Stimulated activated CD8-positive, alpha-beta memory T cell treated with anti-CD3 and anti-CD28 coated beads, Interleukin-7, amount 100 ng/mL, for 1 hour (primary cell): ENCODE results near the gene CDH13.

Experiments
- DNase-seq, 2 donors: peaks; one replicate each; pipeline ENCODE4 v3.0.0-alpha.2; 2020; ENCODE audit warnings: low read depth in 2 of 2

Gene CDH13

DNA sequence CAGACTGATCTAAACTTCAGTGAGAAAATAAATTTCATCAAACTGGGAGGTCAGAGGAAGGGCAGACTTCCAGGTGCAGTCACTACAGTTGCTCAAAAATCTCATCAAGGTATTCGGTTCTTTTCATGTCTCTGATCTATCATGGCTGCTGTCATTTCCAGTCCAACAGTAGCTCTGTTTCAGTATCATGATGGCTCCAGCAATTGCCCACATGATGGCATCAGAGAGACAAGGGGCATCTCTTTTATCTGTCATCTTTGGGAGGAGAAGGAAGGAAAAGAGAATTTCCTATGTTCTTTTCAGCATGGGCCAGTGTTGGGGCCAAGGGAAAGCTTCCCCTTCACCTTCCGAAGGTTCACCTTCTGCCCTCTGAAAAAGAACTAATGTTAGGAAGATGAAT, 676.1 kb downstream of the CDH13 start:
- no peak for DNase-seq

DNA sequence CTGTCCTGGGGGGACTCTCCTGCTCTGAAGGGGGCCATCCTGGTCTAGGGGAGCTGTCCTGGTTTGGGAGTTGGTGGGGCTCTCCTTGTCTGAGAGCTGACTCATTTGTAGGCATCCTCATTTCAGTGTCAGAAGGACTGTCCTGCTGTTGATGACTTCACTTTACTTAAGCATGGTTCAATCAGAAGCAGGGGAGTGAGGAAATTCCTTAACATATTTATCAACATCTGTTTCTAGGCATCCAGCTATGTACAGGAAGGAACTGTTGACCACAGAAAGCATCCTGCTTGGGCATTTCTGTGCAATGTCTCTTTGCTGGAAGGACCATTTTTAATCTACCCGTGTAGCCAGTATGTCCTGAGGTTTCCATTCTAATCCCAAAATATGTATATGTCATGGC, 678.3 kb downstream of the CDH13 start:
- DNase-seq, result no peak

DNA sequence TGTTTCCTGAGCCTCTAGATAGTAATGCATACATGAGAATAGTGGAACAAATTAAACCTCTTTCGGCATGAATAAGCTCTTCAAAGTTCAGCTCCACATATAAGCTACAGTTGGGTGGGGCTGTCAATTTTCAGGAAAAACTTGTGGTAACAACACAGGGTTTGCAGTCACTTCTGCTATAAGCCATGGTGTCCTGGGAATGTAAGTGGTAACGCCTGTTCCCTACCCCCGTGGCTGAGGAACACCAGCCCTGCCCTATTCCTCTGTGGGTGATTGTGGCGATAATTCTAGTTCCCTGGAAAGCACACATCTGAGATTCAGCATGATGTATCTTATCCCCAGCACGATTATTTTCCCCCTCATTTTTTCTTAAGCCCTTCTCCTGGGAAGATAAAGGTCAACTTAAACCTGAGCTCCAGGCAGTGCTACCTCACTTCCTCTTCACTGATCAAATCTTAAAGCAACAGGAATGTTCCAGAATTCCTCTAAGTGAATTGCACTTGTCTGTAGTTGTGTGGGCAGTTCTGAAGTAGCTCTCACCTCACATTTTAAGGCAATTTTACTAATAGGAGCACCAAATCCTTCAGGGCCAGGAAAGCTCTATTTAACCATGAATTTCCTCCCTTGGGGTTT, 680.3 kb downstream of the CDH13 start:
- DNase-seq, result no peak

DNA sequence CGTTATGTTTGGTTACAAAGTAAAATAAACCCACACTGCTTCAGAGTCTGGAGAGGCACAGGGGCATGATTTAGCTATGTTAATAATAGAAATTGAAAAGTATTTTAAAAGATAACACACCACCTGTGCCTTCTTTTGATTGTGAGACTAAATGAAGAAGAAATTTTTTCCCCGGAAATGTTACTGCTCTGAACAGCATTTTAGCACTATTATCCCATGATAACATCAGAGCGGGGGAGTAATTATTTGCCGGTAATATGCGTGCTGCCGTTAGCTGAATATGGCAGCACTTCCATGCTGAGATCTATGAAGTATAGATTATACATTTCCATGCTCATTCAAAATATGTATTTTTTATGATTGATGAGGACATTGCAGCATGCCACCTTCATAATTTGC, 680.8 kb downstream of the CDH13 start:
- DNase-seq, result no peak

DNA sequence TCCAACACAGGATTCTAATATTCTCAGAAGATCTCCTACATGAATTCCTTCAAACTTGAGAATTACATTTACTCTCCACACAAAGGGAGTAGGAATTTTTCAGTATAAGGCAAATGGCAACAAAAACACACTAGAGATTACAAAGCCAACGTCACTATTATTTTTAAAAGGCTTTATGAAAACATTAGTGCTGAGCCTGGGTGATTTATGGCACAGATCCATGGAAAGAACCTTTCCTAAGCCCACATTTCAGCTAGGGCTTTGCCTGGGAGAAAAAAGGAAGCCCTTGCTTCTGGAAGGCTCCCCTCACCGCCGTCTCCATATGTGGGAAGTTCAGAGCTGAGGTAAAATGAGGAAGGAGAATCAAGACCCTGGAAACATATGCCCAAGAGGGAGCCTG, 681.6 kb downstream of the CDH13 start:
- DNase-seq, result no peak

DNA sequence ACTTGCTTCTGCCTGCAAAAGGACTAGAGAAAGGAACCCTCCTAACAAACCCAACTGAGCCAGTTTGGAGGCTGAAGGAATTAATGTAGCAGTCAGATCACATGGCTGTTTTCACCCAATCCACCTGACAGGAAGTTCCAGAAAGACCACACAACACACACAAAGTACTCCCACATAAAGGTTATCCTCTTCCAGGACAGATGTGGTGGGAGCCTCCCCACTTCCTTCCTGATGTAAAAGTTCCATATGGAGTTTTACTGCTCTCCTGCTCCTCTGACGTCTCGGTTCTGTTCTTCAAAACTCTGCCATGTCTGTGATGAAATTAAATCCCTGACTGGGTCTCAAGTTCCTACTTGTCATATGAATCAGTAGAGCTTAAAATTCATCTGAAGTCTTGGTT, 684.0 kb downstream of the CDH13 start:
- DNase-seq, result no peak

DNA sequence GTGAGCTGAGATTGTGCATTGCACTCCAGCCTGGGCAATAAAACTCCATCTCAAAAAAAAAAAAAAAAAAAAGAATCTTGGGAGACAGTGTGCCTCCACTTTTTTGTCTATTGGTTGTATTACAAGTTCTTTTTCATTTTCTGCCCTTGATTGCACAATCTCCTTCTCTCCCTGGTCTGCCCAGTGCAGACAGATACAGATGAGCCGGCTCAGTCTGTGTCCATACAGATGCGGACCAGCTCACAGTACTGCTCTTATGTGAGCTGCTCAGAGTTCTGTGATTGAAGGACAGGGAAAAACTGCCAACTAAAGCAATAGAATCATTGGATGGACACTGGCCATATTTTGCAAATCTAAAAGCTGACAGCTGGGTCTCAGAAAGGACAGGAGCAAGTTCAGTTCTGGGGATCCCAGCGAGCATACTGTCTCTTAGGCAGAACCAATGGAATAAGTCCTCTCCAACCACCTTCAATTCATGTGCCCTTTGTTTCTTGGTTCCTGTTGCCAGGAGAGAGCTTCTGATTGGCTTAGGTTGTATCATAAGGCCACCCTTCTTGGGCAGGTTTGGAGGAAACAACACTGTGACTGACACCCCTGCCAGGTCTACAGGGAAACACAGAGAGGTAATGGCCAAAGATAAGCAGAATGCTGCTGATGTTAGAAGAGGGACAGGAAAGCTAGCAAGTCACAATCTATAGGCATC, 685.4 kb downstream of the CDH13 start:
- no peak for DNase-seq

DNA sequence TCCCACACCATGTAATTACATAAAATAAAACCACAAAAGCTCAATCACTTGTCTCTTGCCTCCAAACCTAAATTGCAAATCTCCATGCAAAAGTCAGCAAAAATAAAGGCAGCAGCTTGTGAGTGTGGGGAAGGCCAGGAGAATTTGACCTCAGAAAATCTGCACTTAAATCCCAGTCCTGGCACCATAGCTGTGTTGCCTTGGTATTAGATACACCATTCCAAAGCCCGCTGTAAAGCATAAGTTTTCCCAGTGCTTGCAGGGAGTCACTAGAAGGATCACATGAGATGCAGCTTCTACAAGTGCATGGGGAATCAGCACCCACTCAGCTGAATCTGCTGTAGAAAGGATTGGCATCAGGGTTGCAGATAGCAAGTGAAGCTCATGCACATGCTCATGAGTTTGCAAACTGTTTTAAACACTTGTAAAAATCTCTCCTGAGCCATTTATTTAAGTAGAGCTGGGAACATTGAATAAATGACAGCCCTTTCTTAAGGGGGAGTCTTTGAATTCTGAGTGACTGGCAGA, 686.0 kb downstream of the CDH13 start:
- DNase-seq, result no peak

DNA sequence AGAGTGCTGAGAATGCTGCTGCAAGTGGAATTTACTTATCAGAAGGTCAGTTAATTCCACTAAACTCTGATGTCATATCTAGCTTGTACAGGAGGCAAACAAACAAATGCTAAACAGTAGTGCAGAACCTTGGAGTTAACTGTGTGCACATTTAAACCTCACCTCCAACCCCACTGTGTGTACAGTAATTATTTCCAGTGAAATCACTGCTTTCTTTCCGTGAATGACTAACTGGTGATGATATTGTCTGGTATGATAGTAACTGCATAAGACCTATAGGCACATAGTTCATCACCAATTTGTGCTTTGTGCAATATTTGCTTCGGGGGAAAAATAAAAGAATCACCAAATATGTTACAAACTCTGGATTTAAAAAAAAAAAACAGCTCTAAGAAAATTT, 688.5 kb downstream of the CDH13 start:
- DNase-seq, result no peak

DNA sequence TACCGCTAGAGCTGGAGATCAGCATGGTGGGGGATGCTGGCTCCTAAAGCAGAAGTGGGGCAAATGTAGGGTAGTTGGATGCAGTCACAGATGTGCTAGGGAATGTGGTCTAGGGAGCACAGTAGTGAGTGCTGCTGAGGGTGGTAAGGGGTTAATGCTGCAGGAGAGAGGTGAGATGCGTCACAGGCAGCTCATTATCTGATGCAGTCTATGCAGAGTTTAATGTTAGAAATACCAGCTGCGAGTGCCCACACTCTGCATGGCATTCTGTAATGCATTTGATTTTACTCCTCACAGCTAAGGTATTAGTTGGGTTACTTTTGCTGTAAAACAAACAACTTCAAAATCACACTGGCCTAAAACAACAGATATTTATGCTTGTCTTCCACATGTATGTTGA, 689.7 kb downstream of the CDH13 start:
- DNase-seq, result no peak

DNA sequence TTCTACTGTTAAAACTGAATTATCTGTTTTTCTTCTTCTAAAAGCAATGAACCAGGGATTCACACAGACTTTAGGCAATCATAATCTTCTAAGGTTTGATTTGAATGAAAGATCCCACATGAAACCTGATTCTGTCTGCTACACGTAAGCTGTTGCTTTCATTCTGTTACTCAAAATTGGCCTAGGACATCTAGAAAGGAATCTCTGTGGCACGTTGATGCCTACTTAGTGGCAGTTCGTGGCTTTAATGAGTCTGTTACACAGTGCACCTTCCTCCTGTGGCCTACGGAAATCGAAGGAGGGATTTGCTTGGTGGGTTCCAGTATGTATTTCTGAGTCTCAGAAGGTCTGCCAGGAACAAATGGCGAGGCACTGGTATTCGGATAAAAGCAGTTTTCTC, 691.6 kb downstream of the CDH13 start:
- DNase-seq, result no peak

DNA sequence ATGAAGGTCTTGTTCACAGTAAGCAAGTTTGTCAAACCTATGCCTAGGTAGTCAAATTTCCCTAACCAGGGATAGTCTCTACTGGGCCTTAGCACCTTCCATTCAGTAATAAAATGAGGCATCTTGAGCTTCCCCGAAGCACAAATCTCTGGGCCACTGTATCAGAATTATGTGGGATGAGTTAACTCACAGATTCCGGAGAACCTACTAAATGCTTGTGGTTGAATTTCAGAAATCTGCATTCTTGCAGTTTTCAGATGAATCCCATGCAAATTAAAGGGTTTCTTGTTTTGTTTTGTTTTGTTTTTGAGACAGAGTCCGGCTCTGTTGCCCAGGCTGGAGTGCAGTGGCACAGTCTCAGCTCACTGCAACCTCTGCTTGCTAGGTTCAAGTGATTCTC, 702.2 kb downstream of the CDH13 start:
- no peak for DNase-seq

DNA sequence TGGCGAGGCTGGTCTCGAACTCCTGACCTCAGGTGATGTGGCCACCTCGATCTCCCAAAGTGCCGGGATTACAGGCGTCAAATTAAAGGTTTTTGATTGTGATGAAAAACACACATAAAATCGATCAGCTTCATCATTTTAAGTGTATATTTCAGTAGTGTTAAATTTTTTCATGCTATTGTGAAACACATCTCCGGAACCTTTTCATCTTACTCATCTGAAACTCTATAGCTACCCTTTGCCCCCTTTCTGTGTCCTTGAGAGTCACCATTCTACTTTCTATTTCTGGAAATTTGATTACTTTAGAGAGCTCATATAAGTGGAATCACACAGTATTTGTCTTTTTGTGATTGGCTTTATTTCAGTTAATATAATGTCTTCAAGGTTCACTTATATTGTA, 702.7 kb downstream of the CDH13 start:
- no peak for DNase-seq

DNA sequence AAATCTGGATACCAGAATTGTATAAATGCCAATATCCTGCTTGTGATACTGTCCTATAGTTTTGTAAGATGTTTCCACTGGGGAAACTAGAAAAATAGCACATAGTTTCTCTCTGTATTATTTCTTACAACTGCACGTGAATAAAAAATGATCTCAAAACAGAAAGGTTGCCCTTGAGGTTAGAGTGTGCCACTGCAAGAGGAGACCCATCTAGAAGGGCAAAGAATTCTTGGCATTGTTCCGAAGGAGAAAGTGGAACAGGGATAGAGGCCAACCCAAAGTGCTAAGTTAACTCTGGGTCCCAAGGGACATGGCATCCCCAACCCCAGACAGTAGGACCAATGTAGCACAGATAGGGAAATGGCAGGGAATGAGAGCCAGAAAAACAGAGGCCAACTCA, 703.5 kb downstream of the CDH13 start:
- DNase-seq, result no peak

DNA sequence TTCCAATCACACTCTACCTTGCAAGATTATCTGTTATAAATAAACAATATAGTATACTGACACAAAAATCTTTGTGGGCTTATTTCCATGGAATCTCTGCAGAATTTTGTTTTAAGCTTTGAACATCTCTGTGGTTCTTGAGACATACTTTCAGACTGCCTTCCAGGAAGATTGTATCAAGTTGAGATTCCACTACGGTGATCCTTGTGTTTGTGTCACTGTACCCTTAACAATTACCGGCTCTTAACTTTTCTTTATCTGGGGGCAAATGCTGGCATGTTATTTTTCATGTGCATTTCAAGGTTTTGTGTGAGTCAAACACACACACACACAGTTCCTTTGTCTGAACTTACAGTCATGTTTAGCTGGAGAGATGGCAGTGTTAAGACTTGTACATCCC, 708.3 kb downstream of the CDH13 start:
- DNase-seq, result no peak

DNA sequence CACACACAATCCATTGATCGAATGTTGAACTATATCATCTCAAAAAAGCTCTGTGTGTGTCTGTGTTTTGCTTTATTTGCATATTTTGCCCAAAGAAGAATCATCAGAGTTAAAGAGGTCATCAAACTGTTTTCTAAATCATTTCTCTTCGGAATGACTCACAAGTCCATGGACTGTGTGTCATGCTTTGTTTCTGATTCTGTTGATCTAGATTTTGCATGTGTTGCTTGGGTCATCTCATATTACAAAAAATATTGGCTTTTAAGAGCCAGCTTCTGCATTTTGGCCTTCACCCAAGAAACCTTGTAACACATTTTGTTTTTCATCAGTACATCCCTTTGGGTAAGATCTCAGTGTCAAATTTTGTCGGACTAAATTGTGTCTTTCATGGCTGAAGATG, 709.8 kb downstream of the CDH13 start:
- no peak for DNase-seq

DNA sequence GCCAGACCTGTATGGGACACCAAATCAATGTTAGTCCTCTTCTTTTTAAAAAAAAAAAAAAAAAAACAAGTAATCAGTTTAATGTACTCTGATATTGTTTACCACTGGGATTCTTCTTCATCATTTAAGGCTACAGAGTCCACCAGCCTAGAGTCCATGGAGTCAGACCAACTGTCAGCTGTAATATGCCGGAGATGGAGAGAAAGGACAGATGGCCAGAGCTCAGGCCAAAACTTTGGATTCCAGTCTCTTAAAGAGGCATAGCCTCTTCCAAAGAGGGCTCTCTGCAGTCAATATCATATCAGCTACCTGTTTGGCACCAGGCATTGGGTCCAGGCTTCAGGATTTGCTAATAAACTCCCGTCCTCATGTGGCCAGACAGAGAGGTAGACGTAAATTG, 711.4 kb downstream of the CDH13 start:
- no peak for DNase-seq

DNA sequence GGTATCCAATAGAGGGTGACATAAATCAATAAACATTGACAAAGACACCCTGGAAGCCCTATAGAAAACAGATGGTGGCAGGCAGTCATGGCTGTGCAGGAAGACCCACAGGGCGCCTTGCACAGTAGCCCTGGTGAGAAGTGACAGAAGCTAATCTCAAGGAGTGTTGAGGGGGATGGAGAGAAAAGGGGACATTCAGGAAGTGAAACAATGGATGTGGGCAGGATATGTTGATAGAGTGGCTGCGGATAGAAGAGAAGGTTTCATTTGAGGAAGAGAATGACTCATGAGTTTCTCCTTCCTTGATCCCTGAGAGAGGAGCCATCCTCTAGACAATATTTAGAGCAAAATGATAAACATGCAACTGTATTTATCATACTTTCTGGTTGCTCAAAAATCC, 712.2 kb downstream of the CDH13 start:
- DNase-seq, result no peak

DNA sequence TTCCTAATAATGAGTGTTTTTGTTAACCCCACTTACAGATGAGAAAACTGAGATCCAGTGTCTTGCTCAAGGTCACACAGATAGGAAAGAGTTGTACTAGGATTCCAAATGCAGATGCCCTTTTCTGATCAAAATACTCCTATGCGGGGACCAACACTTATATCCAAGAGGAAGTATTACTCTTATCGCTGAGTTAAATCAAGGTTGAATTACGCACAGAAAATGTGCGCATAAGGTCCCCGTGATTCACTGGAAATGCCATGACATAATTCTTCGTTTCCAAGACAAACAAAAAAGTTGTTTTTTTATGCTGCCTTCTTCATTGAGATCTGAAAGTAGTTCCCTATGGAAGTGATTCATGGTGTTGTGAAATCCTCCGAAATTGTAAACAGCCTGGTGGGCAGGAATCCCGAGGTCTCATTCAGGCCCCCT, 717.2 kb downstream of the CDH13 start:
- DNase-seq, result no peak

DNA sequence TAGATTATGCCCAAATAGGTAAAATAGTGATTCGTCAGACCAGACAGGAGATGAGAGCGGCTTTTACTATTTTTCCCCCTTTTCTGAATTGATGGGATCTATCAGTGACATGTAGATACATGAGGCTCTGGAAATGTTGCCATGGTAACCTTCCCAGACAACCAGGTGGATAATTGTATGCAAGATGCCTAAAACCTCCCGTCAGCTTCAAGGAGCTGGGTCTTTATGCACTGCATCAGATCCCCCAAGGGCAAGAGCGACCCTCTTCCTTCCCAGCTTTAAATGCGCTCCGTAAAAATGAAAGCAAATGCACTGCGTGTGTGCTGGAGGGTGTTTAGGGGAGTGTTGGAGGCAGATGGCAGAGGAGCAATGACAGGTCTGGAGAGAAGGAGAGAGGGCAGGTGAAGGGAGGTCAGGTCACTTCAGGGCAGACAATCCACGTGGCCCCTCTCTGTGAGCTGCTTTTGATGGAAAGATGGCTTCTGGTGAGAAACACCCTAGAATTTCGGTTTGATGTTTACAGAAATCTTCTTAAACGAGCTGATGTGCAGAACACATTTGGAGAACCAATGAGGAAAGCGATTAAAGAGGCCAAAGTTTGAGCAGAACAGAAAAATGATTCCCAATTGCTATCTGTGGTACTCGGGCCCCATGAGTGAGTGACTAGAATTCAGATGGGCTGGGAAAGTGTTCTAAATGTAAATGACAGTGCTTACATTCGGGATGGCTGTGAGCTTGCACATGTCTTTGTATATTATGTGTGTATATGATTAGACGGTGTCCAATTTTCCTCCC, 719.3 kb downstream of the CDH13 start:
- no peak for DNase-seq

DNA sequence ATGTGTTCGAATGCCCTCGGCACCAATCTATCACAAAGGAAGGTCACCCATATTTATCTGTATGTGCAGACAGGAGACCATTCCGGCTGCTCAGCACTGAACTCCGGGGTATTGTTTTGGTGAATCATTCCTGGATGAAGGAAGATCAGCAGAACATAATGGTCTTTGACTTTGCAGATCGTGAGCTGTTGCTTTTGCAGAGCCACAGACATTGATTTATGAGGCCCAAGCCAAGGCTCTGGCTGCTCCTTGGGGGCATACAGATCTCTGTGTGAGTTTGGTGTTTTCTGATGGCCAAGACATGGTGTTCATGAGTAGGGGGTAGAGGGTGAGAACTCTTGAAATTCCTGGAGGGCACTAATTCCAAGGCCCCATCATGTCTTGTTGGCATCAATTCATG, 722.2 kb downstream of the CDH13 start:
- no peak for DNase-seq

DNA sequence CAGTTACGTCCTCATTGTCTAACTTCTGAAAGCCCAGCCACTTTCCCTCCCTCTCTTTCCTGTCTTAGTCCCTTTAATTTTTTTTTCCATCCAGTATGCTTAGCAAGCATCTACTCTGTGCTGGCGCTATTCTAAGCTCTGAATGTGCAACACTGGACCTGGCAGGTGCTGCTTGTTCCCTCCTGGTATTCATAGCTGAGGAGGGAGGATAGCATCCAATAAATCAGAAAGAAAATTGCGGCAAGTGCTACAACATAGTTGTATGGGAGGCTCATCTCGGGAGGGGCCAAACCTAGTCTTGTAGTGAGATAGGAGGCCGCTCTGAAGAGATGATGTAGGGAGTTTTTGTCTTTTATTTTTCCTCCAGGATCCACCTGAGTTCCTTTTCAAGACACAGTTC, 723.7 kb downstream of the CDH13 start:
- no peak for DNase-seq

DNA sequence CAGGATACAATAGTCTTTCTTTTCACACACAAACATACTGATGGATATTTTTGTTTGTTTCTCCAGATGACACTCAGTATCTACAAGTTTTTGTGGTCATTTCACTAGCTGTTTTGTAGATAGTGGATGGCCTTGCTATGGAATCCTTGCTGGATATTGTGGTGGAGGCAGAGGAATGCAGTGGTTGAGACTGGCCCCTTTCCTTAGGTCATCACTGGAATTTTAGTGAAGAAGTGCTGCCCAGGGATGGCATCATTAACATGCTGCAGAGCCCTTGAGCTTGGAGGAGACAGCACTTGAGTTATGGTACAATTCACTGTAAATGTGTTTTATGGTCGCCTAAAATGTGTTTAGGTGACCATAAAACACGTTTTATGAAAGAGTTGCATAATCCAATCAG, 725.1 kb downstream of the CDH13 start:
- DNase-seq, result no peak
